HepG2 (cell line): ENCODE measurements around the gene SYNDIG1. TPM values are rescaled to one million over a fixed set of nuclear protein-coding genes. Genes with fewer than 3 reads are reported as not detected.

ENCODE experiments used
- ATAC-seq: fragments of 200-7000 bp; cut with Tn5 transposase; 3 replicates; pipeline ENCODE4 v1.9.1; 2020; ENCODE audit warnings: mild to moderate bottlenecking, moderate library complexity
- BruUV-seq: library from RNA; stranded (reverse); fragments of 400-500 nt; replicated peaks from 2 replicates; lab custom pipeline; 2021; lab: Mats Ljungman, UMichigan
- CTCF ChIA-PET: fragments of 300-600 bp; formaldehyde crosslinking; extraction: SDS; loops from one replicate; lab custom pipeline; 2021; ENCODE audit warnings: low total read pairs, inconsistent platforms, low intra/inter-chr PET ratio; lab: Yijun Ruan, JAX
- POLR2A ChIA-PET: fragments of 350-600 bp; sonication (Branson Sonifier 250); formaldehyde crosslinking; loops from one replicate; lab custom pipeline; 2020; ENCODE audit warnings: antibody characterized with exemption, inconsistent platforms; lab: Yijun Ruan, JAX
- DNase-seq: peaks from one replicate; pipeline ENCODE4 v3.0.0-alpha.2; 2015; ENCODE audit warnings: low spot score
- FAIRE-seq: peaks from 3 replicates; lab custom pipeline; 2011; peaks lifted over from hg19 to GRCh38; lab: Jason Lieb, UNC
- H2AFZ ChIP-seq: one replicate; pipeline ENCODE4 v1.6.1; 2011; ENCODE audit warnings: low read length, inconsistent platforms
- H3K27ac ChIP-seq: fragments of 300-600 bp; 3 replicates; pipeline ENCODE4 v1.8.0; 2011; ENCODE audit warnings: mixed run types, mild to moderate bottlenecking, mixed read lengths, low read length, inconsistent platforms; ENCODE audit not compliant: insufficient read depth; ENCODE audit errors: extremely low read length
- H3K27me3 ChIP-seq, 2 experiments: fragments of 200-600 bp in 1 of 2; 2 replicates in 1 of 2; 3 replicates in 1 of 2; pipeline versions ENCODE4 v1.6.0 to v1.8.0; 2011; ENCODE audit warnings: low read length in 2 of 2, mild to moderate bottlenecking in 2 of 2, moderate library complexity in 2 of 2, inconsistent platforms in 1 of 2; ENCODE audit not compliant: insufficient read depth in 2 of 2, control insufficient read depth in 1 of 2
- H3K36me3 ChIP-seq, 2 experiments: fragments of 200-600 bp in 1 of 2; replicated peaks in 1 of 2; 2 replicates in 1 of 2; 3 replicates in 1 of 2; pipeline versions ENCODE4 v1.5.1 to v1.8.0; 2011; ENCODE audit warnings: low read length in 2 of 2, inconsistent platforms in 1 of 2; ENCODE audit not compliant: insufficient read depth in 2 of 2, control insufficient read depth in 1 of 2
- H3K4me1 ChIP-seq: 2 replicates; pipeline ENCODE4 v1.5.1; 2012; ENCODE audit warnings: low read length, inconsistent platforms; ENCODE audit not compliant: insufficient read depth
- H3K4me2 ChIP-seq: 2 replicates; pipeline ENCODE4 v1.6.0; 2011; ENCODE audit warnings: low read depth, low read length, inconsistent platforms
- H3K4me3 ChIP-seq, 3 experiments: fragments of 200-600 bp in 1 of 3; sonication (generic), shearing (Covaris generic) in 1 of 3; replicated peaks in 1 of 3; 2 replicates each; pipeline ENCODE4 v1.5.1; 2011 to 2016; ENCODE audit warnings: low read length in 3 of 3, inconsistent platforms in 2 of 3, low read depth in 2 of 3, mild to moderate bottlenecking in 2 of 3, control low read depth in 1 of 3, mixed read lengths in 1 of 3; ENCODE audit not compliant: insufficient read depth in 1 of 3
- H3K79me2 ChIP-seq: one replicate; pipeline ENCODE4 v1.6.1; 2011; ENCODE audit warnings: low read length, inconsistent platforms; ENCODE audit not compliant: insufficient read depth
- H3K9ac ChIP-seq: 2 replicates; pipeline ENCODE4 v1.6.0; 2011; ENCODE audit warnings: mild to moderate bottlenecking, low read depth, low read length, inconsistent platforms; ENCODE audit not compliant: insufficient read depth
- H3K9me3 ChIP-seq: 2 replicates; pipeline ENCODE4 v1.5.1; 2012; ENCODE audit warnings: mild to moderate bottlenecking, low read length
- H4K20me1 ChIP-seq: 2 replicates; pipeline ENCODE4 v1.6.0; 2011; ENCODE audit warnings: inconsistent platforms, mild to moderate bottlenecking, low read length, moderate library complexity; ENCODE audit not compliant: insufficient read depth
- CEBPG ChIP-seq: IDR thresholded peaks from 2 replicates; pipeline ENCODE4 v1.6.1; 2016
- FOXK2 ChIP-seq: fragments of 450-650 bp; IDR thresholded peaks from 2 replicates; pipeline ENCODE4 v1.6.1; 2016
- KLF11 ChIP-seq: IDR thresholded peaks from 2 replicates; pipeline ENCODE4 v1.6.1; 2016; ENCODE audit warnings: missing compliant biosample characterization
- MTA3 ChIP-seq: sonication (generic); formaldehyde crosslinking; IDR thresholded peaks from 2 replicates; pipeline ENCODE4 v1.4.0; 2020; ENCODE audit warnings: missing genetic modification reagents
- NFRKB ChIP-seq: fragments of 450-650 bp; IDR thresholded peaks from 2 replicates; pipeline ENCODE4 v1.6.1; 2017
- NKX3-1 ChIP-seq: sonication (generic); formaldehyde crosslinking; IDR thresholded peaks from 2 replicates; pipeline ENCODE4 v1.5.0; 2020; ENCODE audit warnings: missing genetic modification reagents
- PHF21A ChIP-seq: sonication (generic); formaldehyde crosslinking; IDR thresholded peaks from 2 replicates; pipeline ENCODE4 v1.5.0; 2020; ENCODE audit warnings: mild to moderate bottlenecking, missing genetic modification reagents
- TMF1 ChIP-seq: sonication (generic); formaldehyde crosslinking; IDR thresholded peaks from 2 replicates; pipeline ENCODE4 v1.8.1; 2022; ENCODE audit warnings: low read depth, missing genetic modification reagents
- USF2 ChIP-seq, 2 experiments: sonication (generic) in 1 of 2; formaldehyde crosslinking in 1 of 2; IDR thresholded peaks; 2 replicates each; pipeline versions ENCODE4 v1.5.1 to v1.6.1; 2011 to 2020; ENCODE audit warnings: borderline replicate concordance in 1 of 2, low read depth in 1 of 2, low read length in 1 of 2, mild to moderate bottlenecking in 1 of 2, missing genetic modification reagents in 1 of 2, moderate library complexity in 1 of 2
- ZFP82 ChIP-seq: sonication (generic); formaldehyde crosslinking; IDR thresholded peaks from 2 replicates; pipeline ENCODE4 v1.5.1; 2020; ENCODE audit warnings: mild to moderate bottlenecking, missing genetic modification reagents, borderline replicate concordance
- ZNF496 ChIP-seq: sonication (generic); formaldehyde crosslinking; IDR thresholded peaks from 2 replicates; pipeline ENCODE4 v1.8.1; 2023; ENCODE audit warnings: mild to moderate bottlenecking, moderate library complexity, missing genetic modification reagents; ENCODE audit not compliant: insufficient replicate concordance
- ZNF546 ChIP-seq: sonication (generic); formaldehyde crosslinking; conservative IDR thresholded peaks from 2 replicates; pipeline ENCODE4 v1.8.1; 2023; ENCODE audit warnings: mild to moderate bottlenecking, missing genetic modification reagents
- ZNF687 ChIP-seq: sonication (generic); formaldehyde crosslinking; IDR thresholded peaks from 2 replicates; pipeline ENCODE4 v1.5.1; 2020; ENCODE audit warnings: mild to moderate bottlenecking, missing genetic modification reagents, moderate library complexity
- ZNF768 ChIP-seq: sonication (generic); formaldehyde crosslinking; IDR thresholded peaks from 2 replicates; pipeline ENCODE4 v1.4.0; 2020; ENCODE audit warnings: missing genetic modification reagents
- WGBS: methylation state at CpG from one replicate; pipeline ENCODE4 v1.1.6; 2017; ENCODE audit warnings: low lambda C conversion rate; 5-methylcytosine and 5-hydroxymethylcytosine counted together
- in situ Hi-C: cut with HindIII; loops from 2 replicates; pipeline ENCODE4 v1.10.0; 2017; ENCODE audit warnings: low pct_unique_long_range_greater_than_20kb; ENCODE audit not compliant: extremely low pct_ligation_motif_present
- intact Hi-C: fragments of 100-400 bp; cut with micrococcal nuclease; formaldehyde crosslinking; loops from one replicate; pipeline ENCODE4 v1.10.0; 2022; ENCODE audit not compliant: unreplicated experiment
- polyA plus RNA-seq, 8 experiments: library from polyadenylated mRNA; depleted of rRNA in 3 of 8; stranded (reverse) in 7 of 8; unstranded in 1 of 8; fragments of >200 nt; fragmentation: Illumina TruSeq in 4 of 8; extraction: Trizol in 4 of 8; gene quantifications; 2 replicates each; pipeline versions ENCODE4 v1.2.1 to v1.2.3, GENCODE V29; 2011 to 2016; ENCODE audit warnings: low read depth in 4 of 8, missing spikeins in 1 of 8, mixed read lengths in 1 of 8; ENCODE audit not compliant: insufficient read depth in 1 of 8
- total RNA-seq, 5 experiments: library from RNA; depleted of rRNA; stranded (reverse); fragments of >200 nt; fragmentation: Illumina TruSeq; extraction: Trizol; gene quantifications; 2 replicates each; pipeline ENCODE4 v1.2.3, GENCODE V29; 2016; ENCODE audit warnings: low read depth in 1 of 5

SYNDIG1 gene
- total and polyA plus RNA-seq, 2 of the 13 experiments (the other 11 are each of a cell fraction or from before 2014, with no cell fraction given), result not detected

GRCh38 chr20:24425523-24426135 is 43.8 kb upstream of the SYNDIG1 start:
- TF ChIP-seq ZFP82 (CRISPR knock-in tag), result no peak
- no peak for TF ChIP-seq MTA3 (CRISPR knock-in tag)
- TF ChIP-seq ZNF687 (CRISPR knock-in tag), result no peak
- TF ChIP-seq NFRKB, result no peak
- no peak for TF ChIP-seq CEBPG (CRISPR knock-in tag)
- no peak for TF ChIP-seq FOXK2
- TF ChIP-seq USF2 (IDR thresholded peaks at IDR 0.05; ENCODE audit: low read depth, low read length), result no peak
- TF ChIP-seq USF2 (CRISPR knock-in tag; IDR thresholded peaks at IDR 0.05; ENCODE audit: borderline replicate concordance), result no peak
- no peak for TF ChIP-seq KLF11
- no peak for TF ChIP-seq NKX3-1 (CRISPR knock-in tag)
- TF ChIP-seq TMF1, result no peak
- no peak for TF ChIP-seq ZNF546 (CRISPR knock-in tag)
- no peak for TF ChIP-seq ZNF496 (CRISPR knock-in tag)
- TF ChIP-seq PHF21A (CRISPR knock-in tag), result no peak
- no peak for TF ChIP-seq ZNF768 (CRISPR knock-in tag)
- no peaks in the 10 kb centered on the region for H3K36me3 ChIP-seq
- no peak for FAIRE-seq
- WGBS, result 1% methylated on average over 4 of the region's 4 CpGs
- H3K9ac ChIP-seq, result no peak overlapping the region
- no peaks in the 10 kb centered on the region for H4K20me1 ChIP-seq
- ChIA-PET POLR2A (no interaction called here), CTCF (no interaction called here)
- no peak overlapping the region for H3K4me3 ChIP-seq
- in situ Hi-C loops (no loop called here), intact Hi-C loops (no loop called here)
- H3K79me2 ChIP-seq, result no peaks in the 10 kb centered on the region
- no peak overlapping the region for H2AFZ ChIP-seq
- BruUV-seq, result no TSS peak
- ATAC-seq, result no peak
- H3K4me1 ChIP-seq, result no peaks in the 10 kb centered on the region
- no peak for DNase-seq
- peaks cover 2 to 13% of the 10 kb centered on the region in 2 experiments; a peak in 2 of 5 replicates for H3K27me3 ChIP-seq
- H3K27ac ChIP-seq, result no peak overlapping the region
- H3K9me3 ChIP-seq, result no peaks in the 10 kb centered on the region
- H3K4me2 ChIP-seq, result no peak overlapping the region
